Heart right ventricle (tissue), 16 donors: ENCODE data around the gene VEGFA. TPM values are rescaled to one million over a fixed set of nuclear protein-coding genes. Genes with fewer than 3 reads are reported as not detected.

ENCODE experiments used
- ATAC-seq, 8 donors: fragments of 200-7000 bp; cut with Tn5 transposase; one replicate each; pipeline ENCODE4 v1.9.1; 2020; ENCODE audit warnings: mild to moderate bottlenecking in 8 of 8, moderate library complexity in 8 of 8, moderate number of reproducible peaks in 1 of 8
- DNase-seq, 2 donors: peaks; one replicate each; pipeline ENCODE4 v3.0.0-alpha.2; 2020
- H3K27ac ChIP-seq, 10 donors: fragments of 200-600 bp; sonication (generic) in 2 of 10; one replicate each; pipeline versions ENCODE4 v1.5.0 to v1.8.0; 2020 to 2022; ENCODE audit warnings: mild to moderate bottlenecking in 3 of 10
- H3K27me3 ChIP-seq, 7 donors: fragments of 200-600 bp; one replicate each; pipeline ENCODE4 v1.8.0; 2021 to 2022; ENCODE audit warnings: mild to moderate bottlenecking in 2 of 7
- H3K36me3 ChIP-seq, 9 donors: fragments of 200-600 bp; sonication (generic) in 1 of 9; one replicate each; pipeline versions ENCODE4 v1.5.0 to v1.8.0; 2020 to 2022; ENCODE audit warnings: mild to moderate bottlenecking in 2 of 9
- H3K4me1 ChIP-seq, 9 donors: fragments of 200-600 bp; sonication (generic) in 1 of 9; one replicate each; pipeline versions ENCODE4 v1.5.0 to v1.8.0; 2020 to 2022; ENCODE audit warnings: mild to moderate bottlenecking in 4 of 9
- H3K4me3 ChIP-seq, 10 donors: fragments of 200-600 bp; sonication (generic) in 2 of 10; one replicate each; pipeline versions ENCODE4 v1.5.0 to v1.8.0; 2020 to 2022; ENCODE audit warnings: mild to moderate bottlenecking in 7 of 10, moderate library complexity in 2 of 10
- H3K9me3 ChIP-seq, 11 donors: fragments of 200-600 bp in 10 of 11; sonication (generic) in 2 of 11; one replicate each; pipeline versions ENCODE4 v1.5.0 to v1.8.0; 2013 to 2022; ENCODE audit warnings: mild to moderate bottlenecking in 2 of 11, control low read depth in 1 of 11, moderate library complexity in 1 of 11
- CTCF ChIP-seq, 9 donors: fragments of 200-600 bp; sonication (generic) in 2 of 9; IDR thresholded peaks; one replicate each; pipeline versions ENCODE4 v1.5.0 to v1.8.0; 2021 to 2022; ENCODE audit warnings: antibody characterized with exemption in 9 of 9, mild to moderate bottlenecking in 5 of 9, moderate library complexity in 1 of 9
- WGBS, 2 donors: extraction: QIAGEN DNeasy Blood & Tissue Kit; methylation state at CpG; one replicate each; pipeline ENCODE4 v1.1.7; 2013; ENCODE audit warnings: inconsistent platforms in 1 of 2; 5-methylcytosine and 5-hydroxymethylcytosine counted together
- intact Hi-C, 10 donors: fragments of 100-400 bp; cut with DNase I; formaldehyde crosslinking; loops; one replicate each; pipeline versions ENCODE4 v1.11.1 to v1.14.2; 2022
- polyA plus RNA-seq, 2 donors: library from polyadenylated mRNA; stranded (reverse); fragments of 200-250 nt; gene quantifications; one replicate each; pipeline ENCODE4 v1.2.3, GENCODE V29; 2013
- total RNA-seq, 10 donors: library from RNA; stranded (reverse); fragmentation: NEBNext Ultra II Directional in 3 of 10; extraction: Animal tissue kit (Norgen Biotek cat#: 25700) in 3 of 10; gene quantifications; one replicate each; pipeline versions ENCODE4 v1.2.1 to v1.2.4, GENCODE V29; 2021 to 2023
- donor health status: Arrhythmogenic right ventricular cardiomyopathy.
- donor health status: ischemic (EF 13 %, LVEDD 7.1; RV severe dilation, severe dysfunction).
- donor health status: healthy with polysubstance abuse.
- donor health status: DM: no; HTN: yes; CAD: no.
- donor health status: DM: no; HTN: no; CAD: no.
- donor health status: ischemic (EF 25% LVEDD 6.9; RV normal size, moderate dysfunction).
- donor health status: ischemic (EF 25% LVEDD 5.7; RV mildly dilated, moderate dysfunction).
- donor health status: healthy.
- donor health status: DM: yes; HTN: yes; CAD: no.
- donor health status: Ischemic cardiomyopathy.
- donor health status: ischemic (EF 35%, LVEDD 5.7; RV mildly dilated, moderate dysfunction).
- donor health status: nonischemic (EF 11% LVEDD 7.7; RV severe dilation, severe dysfunction).
- donor health status: DM: yes; HTN: yes; CAD: no.
- donor health status: PGD.
- donor health status: ischemic (EF 29% LVEDD 5.4; RV normal size, mild dysfunction).
- donor health status: nonischemic (EF 23%, LVEDD 6.1; RV moderate dilation, normal function).

Gene VEGFA
- total and polyA plus RNA-seq, 12 donors: 133 to 456 (median 216) TPM

DNA sequence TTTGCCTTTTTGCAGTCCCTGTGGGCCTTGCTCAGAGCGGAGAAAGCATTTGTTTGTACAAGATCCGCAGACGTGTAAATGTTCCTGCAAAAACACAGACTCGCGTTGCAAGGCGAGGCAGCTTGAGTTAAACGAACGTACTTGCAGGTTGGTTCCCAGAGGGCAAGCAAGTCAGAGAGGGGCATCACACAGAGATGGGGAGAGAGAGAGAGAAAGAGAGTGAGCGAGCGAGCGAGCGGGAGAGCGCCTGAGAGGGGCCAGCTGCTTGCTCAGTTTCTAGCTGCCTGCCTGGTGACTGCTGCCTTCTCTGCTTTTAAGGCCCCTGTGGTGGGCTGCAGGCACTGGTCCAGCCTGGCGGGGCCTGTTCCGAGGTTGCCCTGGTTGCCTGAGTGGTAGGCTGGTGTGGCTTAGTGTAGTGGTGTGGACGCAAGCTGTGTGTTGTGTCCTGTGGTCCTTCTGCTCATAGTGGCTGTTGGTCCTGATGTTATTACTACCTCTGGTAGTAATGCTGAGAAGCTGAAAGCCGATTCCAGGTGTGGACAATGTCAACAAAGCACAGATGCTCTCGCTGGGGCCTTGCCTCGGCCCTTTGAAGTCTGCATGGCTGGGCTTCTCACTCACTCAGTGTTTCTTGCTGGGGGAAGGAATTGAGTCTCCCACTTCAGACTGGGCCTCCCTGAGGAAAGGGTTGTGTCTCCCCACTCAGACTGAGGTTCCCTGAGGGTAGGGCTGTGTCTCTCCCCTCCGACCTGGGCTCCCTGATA lies 12.1 kb downstream of the VEGFA start:
- Histone ChIP-seq H3K27ac (peak overlapping the region in 3 of 10 donors; percentile 6 to 45 (median 31)), H3K9me3 (no peaks in the 10 kb centered on the region), H3K4me3 (no peak overlapping the region), H3K36me3 (peaks cover 9 to 98% (median 76%) of the 10 kb centered on the region in 9 donors), H3K27me3 (no peaks in the 10 kb centered on the region), H3K4me1 (peaks cover 6 to 71% (median 35%) of the 10 kb centered on the region in 9 donors)
- no peak for DNase-seq
- no peak for TF ChIP-seq CTCF (IDR thresholded peaks at IDR 0.05)
- WGBS, 2 donors: 77 to 81% methylated on average over 20 of the region's 20 CpGs
- no peak for ATAC-seq
- intact Hi-C loops: no loop called here

DNA sequence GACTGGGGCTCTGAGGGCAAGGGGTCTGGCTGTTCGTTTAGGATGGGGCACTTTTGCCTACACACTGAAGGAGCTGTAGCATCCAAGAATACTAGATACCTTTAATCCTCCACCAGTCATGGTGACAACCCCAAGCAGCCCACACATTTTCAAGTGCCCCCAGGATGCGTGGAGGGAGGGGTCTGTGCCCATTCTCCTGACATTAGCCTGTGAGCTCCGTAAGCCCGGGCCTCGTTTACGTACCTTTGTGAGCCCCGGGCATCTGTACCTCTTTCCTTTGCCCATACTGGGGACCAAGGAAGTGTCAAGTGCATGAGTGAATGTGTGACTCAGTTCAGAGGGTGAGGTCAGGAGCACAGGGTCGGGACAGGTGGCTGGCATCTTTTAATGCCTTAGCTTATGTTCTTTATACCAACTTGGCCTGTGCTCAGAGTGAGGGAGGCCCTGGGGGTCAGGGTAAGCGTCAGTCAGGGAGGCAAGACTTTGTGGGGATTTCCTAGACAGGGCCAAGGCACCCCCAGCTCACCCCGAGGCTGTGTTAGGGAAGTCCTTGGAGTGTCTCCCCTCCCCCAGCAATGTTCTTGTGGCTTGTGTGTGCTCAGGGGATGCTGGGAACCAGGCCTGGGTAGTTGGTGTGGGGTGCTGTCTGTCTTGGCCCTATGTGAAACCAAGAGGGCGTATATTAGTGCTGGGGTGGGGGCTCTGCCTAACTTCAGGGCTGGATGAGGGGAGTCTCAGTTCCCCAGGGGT lies 12.9 kb downstream of the VEGFA start:
- Histone ChIP-seq H3K27me3 (no peaks in the 10 kb centered on the region), H3K36me3 (peaks cover 9 to 90% (median 69%) of the 10 kb centered on the region in 9 donors), H3K4me1 (peaks cover 6 to 62% (median 26%) of the 10 kb centered on the region in 9 donors), H3K4me3 (no peak overlapping the region), H3K9me3 (no peaks in the 10 kb centered on the region), H3K27ac (peak overlapping the region in 3 of 10 donors; percentile 6 to 45 (median 31))
- 82% methylated on average over 11 of the region's 11 CpGs for WGBS, 2 donors
- intact Hi-C loops: no loop called here
- ATAC-seq (no peak), DNase-seq (no peak)
- no peak for TF ChIP-seq CTCF (IDR thresholded peaks at IDR 0.05)

GRCh38 chr6:43784049-43784855 lies 14.2 kb downstream of the VEGFA start:
- Histone ChIP-seq H3K27ac (peak overlapping the region in 3 of 10 donors; percentile 16 to 31 (median 28)), H3K4me1 (peaks cover 3 to 49% (median 15%) of the 10 kb centered on the region in 9 donors), H3K36me3 (peaks cover 0 to 77% (median 56%) of the 10 kb centered on the region in 9 donors), H3K4me3 (no peak overlapping the region), H3K27me3 (no peaks in the 10 kb centered on the region), H3K9me3 (no peaks in the 10 kb centered on the region)
- ATAC-seq (no peak), DNase-seq (no peak)
- intact Hi-C loops: no loop called here
- no peak for TF ChIP-seq CTCF (IDR thresholded peaks at IDR 0.05)
- WGBS, 2 donors: 79 to 80% methylated on average over 26 of the region's 26 CpGs

GRCh38 chr6:43785220-43785752 lies 15.3 kb downstream of the VEGFA start:
- Histone ChIP-seq H3K27ac (peak overlapping the region in 2 of 10 donors; percentile 9 to 10), H3K4me3 (no peak overlapping the region), H3K36me3 (peaks cover 0 to 67% (median 47%) of the 10 kb centered on the region in 9 donors), H3K9me3 (no peaks in the 10 kb centered on the region), H3K27me3 (no peaks in the 10 kb centered on the region), H3K4me1 (peaks cover under 1 to 43% (median 13%) of the 10 kb centered on the region in 9 donors)
- no peak for TF ChIP-seq CTCF (IDR thresholded peaks at IDR 0.05)
- ATAC-seq (no peak), DNase-seq (no peak)
- intact Hi-C loops: no loop called here
- WGBS, 2 donors: 81 to 82% methylated on average over 14 of the region's 14 CpGs
